GM19240 (cell line): ENCODE measurements around the gene FASLG.

ENCODE experiments used
- DNase-seq: peaks from one replicate; pipeline ENCODE4 v3.0.0; 2011; ENCODE audit warnings: low spot score; ENCODE audit not compliant: insufficient read length

The FASLG gene

DNA sequence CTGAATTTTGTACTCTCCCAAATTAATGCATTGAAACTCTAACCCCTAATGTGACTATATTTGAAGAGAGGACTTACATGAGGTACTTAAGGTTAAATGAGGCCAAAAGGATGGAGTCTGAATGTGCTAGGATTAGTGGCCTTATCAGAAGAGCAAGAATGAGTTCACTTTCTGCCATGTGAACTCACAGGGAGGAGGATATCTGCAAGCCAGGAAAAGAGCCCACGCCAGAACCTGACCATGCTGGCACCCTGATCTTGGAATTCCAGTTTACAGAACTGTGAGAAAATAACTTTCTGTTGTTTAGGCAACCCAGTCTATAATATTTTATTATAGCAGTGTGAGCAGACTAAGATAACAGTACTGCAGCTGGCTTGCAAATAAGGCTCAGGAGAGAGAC, 12.2 kb upstream of the FASLG start:
- no peak for DNase-seq

DNA sequence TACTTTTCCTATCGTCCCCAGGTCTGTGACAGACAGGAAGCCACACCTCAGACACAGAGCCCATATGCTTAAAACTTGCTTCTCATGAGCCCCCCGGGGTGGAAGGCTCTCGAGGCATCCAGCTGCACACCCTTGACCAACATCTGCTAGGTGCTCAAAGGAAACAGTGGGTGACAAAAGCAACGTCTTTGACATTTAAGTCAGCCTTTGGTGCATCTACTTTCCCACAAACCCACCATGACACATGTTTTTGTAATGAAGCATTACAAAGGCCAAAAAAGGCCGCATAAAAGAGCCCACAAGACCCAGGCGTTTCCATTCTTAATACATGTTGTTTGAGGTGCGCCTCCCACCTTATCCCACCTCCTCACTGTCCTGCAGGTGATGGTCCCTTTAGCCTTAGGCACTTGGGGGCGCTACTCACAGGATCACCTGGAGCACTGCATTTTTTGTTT, 11.8 kb upstream of the FASLG start:
- DNase-seq, result no peak

DNA sequence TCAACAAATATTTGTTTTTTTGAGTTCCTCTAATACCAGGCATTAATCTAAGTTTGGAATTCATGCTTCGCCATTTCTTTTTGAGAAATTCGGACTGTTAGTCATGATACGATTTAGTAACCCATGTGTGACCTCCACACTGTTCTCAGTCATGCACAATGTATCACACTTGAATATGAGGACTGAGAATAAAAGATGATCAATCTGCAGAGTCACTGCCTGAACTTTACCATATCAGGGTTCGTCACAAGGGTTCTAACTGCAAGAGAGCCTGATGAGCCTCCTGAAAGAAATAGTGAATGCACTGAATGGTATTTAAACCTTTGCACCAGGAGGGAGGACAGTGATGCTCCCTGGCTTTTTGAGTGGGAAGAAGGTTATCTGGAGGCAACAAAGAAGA, 10.9 kb upstream of the FASLG start:
- no peak for DNase-seq

GRCh38 chr1:172650474-172651193, 8.3 kb upstream of the FASLG start:
- no peak for DNase-seq

- DNase-seq, result no peak
Measured at GRCh38 chr1:172653015-172653709, 5.7 kb upstream of the FASLG start.

GRCh38 chr1:172654535-172654934, 4.4 kb upstream of the FASLG start:
- no peak for DNase-seq

GRCh38 chr1:172656576-172656975, 2.3 kb upstream of the FASLG start:
- no peak for DNase-seq

- no peak for DNase-seq
Measured at GRCh38 chr1:172657586-172657985, 1.3 kb upstream of the FASLG start.

DNA sequence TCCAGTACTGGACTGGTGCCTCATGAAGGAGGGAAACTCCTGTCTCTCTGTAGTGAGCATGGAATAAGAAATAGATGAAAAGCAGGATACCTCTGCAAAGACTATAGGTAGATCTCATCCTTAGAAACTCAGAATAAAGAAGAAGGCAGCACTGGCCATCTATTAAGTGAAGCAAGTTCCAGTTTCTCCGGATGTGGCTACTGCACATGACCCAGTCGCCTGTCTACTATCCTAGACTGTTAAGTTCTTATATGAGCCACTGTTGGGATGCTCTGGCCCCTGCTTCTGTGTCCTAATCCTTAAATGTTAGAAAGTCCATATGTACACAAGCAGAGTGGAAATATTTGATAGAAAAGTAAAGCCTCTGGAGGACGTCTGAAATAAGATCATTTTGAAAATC, 2.2 kb downstream of the FASLG start:
- DNase-seq, result no peak

- DNase-seq, result no peak
Measured at GRCh38 chr1:172662464-172663109, 3.7 kb downstream of the FASLG start.

- DNase-seq, result no peak
Measured at GRCh38 chr1:172663732-172664131, 4.8 kb downstream of the FASLG start.

- DNase-seq, result no peak
Measured at GRCh38 chr1:172668097-172668496, 9.2 kb downstream of the FASLG start.

- no peak for DNase-seq
Measured at GRCh38 chr1:172669011-172669410, 10.1 kb downstream of the FASLG start.

DNA sequence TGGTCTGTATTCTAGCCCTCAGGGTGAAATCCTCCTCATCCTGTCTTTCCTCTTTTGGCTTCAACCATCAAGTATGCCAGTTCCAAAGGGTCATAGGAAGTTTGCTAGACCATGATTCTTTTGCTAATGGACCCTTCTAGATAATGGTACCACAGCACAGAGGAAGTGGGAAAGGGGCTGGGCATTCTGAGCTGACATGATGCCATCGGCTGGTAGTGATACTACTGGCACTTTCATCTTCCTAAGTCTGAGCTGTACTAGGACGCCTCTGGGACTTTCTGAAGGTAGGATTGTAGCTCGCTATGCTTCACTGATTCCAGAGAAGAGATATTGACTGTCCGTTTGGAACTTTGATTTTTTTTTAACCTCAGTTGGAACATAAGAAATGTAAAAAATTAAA, 11.4 kb downstream of the FASLG start:
- no peak for DNase-seq

DNA sequence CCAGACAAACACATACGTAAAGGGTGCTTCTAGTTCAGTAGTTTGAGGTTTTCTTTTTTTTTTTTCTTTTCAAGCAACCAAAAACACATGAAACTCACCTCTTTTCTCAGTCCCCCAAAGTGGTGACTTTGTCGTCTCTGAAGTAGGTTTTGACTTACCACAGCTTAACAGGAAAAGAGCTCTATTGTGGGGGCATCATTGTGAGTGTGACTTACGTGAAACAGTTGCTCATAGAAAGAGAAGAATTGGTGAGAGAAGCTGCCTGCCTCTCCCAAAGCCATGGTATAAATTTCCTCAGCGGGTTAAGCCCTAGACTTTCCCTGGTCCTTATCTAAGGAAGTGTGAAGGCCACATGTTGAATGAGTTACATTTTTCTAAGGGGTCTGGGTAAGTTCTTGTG, 11.9 kb downstream of the FASLG start:
- no peak for DNase-seq

DNA sequence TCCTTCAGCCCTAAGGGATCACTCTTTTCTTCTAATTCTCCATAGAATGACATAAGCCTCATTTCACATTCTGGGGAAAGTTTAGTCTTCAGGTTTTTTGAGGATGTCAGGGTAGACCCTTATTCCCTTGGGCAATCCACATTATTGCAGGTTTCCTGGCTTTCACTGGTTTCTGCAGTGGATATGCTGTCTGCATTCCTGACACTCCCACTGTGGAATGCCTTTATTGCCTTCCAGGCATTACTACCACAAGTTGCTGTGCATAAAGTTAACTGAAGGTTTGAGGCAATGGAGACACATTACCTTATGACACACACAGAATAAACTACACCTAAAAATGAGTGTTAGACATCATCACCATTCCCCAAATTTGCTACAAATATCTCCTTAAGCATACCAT, 12.7 kb downstream of the FASLG start:
- no peak for DNase-seq

DNA sequence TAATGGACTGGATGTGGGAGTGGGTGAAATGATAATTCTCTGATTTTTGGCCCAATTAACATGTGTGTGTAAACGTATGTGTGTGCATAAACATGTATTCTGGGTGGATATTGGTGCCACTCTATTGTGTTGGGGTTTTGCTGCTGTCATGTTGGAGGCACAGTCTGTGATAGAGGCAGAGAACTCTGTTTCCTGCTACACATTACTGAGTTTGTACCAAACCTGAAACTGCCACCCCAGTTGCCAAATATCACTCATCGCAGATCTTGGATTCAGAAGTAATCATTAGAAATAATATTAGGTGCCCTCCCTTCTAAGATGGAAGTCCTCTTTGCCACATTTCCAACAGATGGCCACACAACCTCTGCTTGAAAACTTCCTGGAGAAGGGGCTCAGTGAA, 13.8 kb downstream of the FASLG start:
- no peak for DNase-seq

DNA sequence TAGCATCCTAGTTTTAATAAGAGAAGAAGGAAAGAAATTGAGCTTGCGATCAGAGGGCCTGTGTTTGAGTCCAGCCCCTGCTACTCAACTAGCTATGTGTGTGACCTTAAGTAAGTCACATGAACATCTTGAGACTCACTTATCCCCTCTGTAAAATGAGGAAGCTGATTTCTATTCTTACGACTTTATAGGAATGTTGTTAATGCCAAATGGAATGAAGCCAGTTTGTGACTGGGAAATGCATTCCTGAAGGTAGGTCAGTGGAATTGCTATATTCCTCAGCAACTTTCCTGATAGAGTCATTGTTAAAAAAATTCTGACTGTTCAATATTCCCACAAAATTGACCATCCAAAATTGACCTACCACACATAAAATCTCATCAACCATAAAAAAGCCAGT, 14.9 kb downstream of the FASLG start:
- no peak for DNase-seq

DNA sequence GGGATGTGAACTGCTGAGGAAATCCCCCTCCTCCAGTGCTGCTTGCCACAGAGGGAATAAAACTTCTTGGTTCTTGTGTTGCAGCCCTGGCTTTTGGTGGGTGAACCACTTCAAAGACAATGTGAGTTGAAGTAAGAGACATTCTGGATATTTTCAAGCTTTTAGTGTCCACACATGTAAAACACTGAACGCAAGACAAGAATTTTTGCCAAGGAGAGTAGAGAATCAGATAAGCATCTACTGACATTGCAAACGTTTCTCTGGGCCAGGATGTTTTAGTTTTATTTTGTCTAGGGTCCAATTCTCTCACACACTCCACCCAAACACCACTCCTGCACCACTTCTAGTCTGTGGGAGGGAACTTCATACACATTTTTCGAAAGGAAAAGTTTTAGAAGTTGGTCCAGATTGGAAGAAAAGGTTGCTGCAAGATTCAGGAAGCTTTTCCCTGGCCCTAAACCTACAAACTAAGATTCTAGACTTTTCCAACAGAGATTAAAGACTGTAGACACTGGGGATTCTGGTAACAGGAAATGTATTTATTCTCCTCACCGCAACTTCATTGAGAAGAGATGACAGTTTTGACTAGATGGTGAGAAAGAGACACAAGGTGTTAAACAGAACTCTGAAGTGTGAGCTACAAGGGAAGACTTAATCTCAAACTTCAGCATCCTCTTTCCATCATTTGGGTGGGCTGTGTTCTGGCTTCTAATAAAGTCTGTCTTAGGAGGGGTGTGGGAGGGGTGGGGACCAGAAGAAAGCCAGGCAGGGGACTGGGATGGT, 16.1 kb downstream of the FASLG start:
- DNase-seq, result no peak

- DNase-seq, result no peak
Measured at GRCh38 chr1:172679000-172679772, 20.3 kb downstream of the FASLG start.

GRCh38 chr1:172680244-172680643, 21.3 kb downstream of the FASLG start:
- DNase-seq, result no peak
